Activated B cell treated with CpG ODN at 0.5 μM for 24 hours (primary cell): ENCODE measurements around the gene SART1. TPM values are rescaled to one million over a fixed set of nuclear protein-coding genes. Genes with fewer than 3 reads are reported as not detected.

Experiments
- ATAC-seq: fragments of 200-7000 bp; cut with Tn5 transposase; one replicate; pipeline ENCODE4 v1.10.0; 2021; ENCODE audit warnings: low read depth, mild to moderate bottlenecking, moderate library complexity
- CTCF ChIA-PET: fragments of 350-600 bp; sonication (Branson Sonifier 250); formaldehyde crosslinking; loops from one replicate; lab custom pipeline; 2021; ENCODE audit warnings: antibody characterized with exemption; lab: Charles Lee
- POLR2A ChIA-PET: fragments of 350-600 bp; sonication (Branson Sonifier 250); formaldehyde crosslinking; loops from one replicate; lab custom pipeline; 2021; ENCODE audit warnings: antibody characterized with exemption; lab: Charles Lee
- DNase-seq: peaks from one replicate; pipeline ENCODE4 v3.0.0; 2022
- H3K27ac Mint-ChIP-seq: one replicate; pipeline ENCODE4 v1.8.0; 2020; ENCODE audit warnings: mixed read lengths
- H3K27me3 Mint-ChIP-seq: one replicate; pipeline ENCODE4 v1.8.0; 2021; ENCODE audit warnings: mixed read lengths
- H3K36me3 Mint-ChIP-seq: one replicate; pipeline ENCODE4 v1.8.0; 2021; ENCODE audit warnings: low read depth, mixed read lengths
- H3K4me1 Mint-ChIP-seq: one replicate; pipeline ENCODE4 v1.8.0; 2021; ENCODE audit warnings: mixed read lengths
- H3K4me3 Mint-ChIP-seq: one replicate; pipeline ENCODE4 v1.8.0; 2020; ENCODE audit warnings: mild to moderate bottlenecking, mixed read lengths
- H3K9me3 Mint-ChIP-seq: one replicate; pipeline ENCODE4 v1.8.0; 2020; ENCODE audit warnings: mixed read lengths
- CTCF ChIP-seq: fragments of 200-600 bp; IDR thresholded peaks from one replicate; pipeline ENCODE4 v1.8.0; 2022; ENCODE audit warnings: antibody characterized with exemption, mild to moderate bottlenecking
- intact Hi-C: fragments of 100-400 bp; cut with micrococcal nuclease; formaldehyde crosslinking; loops from one replicate; pipeline ENCODE4 v1.15.1; 2024
- total RNA-seq: library from RNA; stranded (reverse); gene quantifications from 2 replicates; pipeline ENCODE4 v1.2.3, GENCODE V29; 2022

Gene SART1
- total RNA-seq, 1 donor from 2014 or later, result 86.6 TPM

GRCh38 chr11:66026017-66026529 lies 64.5 kb downstream of the SART1 start, which contains the start of gene CATSPER1:
Gene CATSPER1, minus strand, starts transcription at chr11:66026479. Its CDS starts 100 bp downstream, at chr11:66026379.
- Mint-ChIP-seq H3K4me1 (peaks cover 4% of the 10 kb centered on the region), H3K27me3 (peaks cover 8% of the 10 kb centered on the region), H3K27ac (no peak within 1 kb of the TSS), H3K4me3 (no peak within 1 kb of the TSS), H3K9me3 (no peaks in the 10 kb centered on the region), H3K36me3 (no peaks in the 10 kb centered on the region)
- DNase-seq (no peak), ATAC-seq (no peak)
- POLR2A ChIA-PET, result no interaction called here
- CTCF ChIA-PET, result no interaction called here
- no peak for TF ChIP-seq CTCF
- intact Hi-C loops, result no loop called here

Other genes starting within 250 kb of the SART1 start
- gene KAT5, start 249.5 kb upstream of the SART1 start, total RNA-seq, result 108 and 120 TPM in 2 replicates
- 85.3 and 91.4 TPM in 2 replicates for gene RNASEH2C, start 240.9 kb upstream of the SART1 start, total RNA-seq
- 17.4 and 20.9 TPM in 2 replicates for gene AP5B1, start 180.8 kb upstream of the SART1 start, total RNA-seq
- 0.09 and 0.29 TPM in 2 replicates for gene OVOL1, start 174.7 kb upstream of the SART1 start, total RNA-seq
- 0.37 and 1.0 TPM in 2 replicates for gene SNX32, start 127.8 kb upstream of the SART1 start, total RNA-seq
- 1,079 and 1,089 TPM in 2 replicates for gene CFL1, start 103.6 kb upstream of the SART1 start, total RNA-seq
- gene MUS81, start 101.3 kb upstream of the SART1 start, total RNA-seq, result 73.8 and 83.1 TPM in 2 replicates
- 3.8 and 6.3 TPM in 2 replicates for gene EFEMP2, start 88.9 kb upstream of the SART1 start, total RNA-seq
- gene CTSW, start 81.9 kb upstream of the SART1 start, total RNA-seq, result 0.59 and 0.93 TPM in 2 replicates
- 74.5 and 76.5 TPM in 2 replicates for gene FIBP, start 73.3 kb upstream of the SART1 start, total RNA-seq
- gene CCDC85B, start 71.1 kb upstream of the SART1 start, total RNA-seq, result 21.6 and 23.4 TPM in 2 replicates
- gene FOSL1, start 61.3 kb upstream of the SART1 start, total RNA-seq, result 1.0 and 1.4 TPM in 2 replicates
- 28.9 and 31.7 TPM in 2 replicates for gene C11orf68, start 42.7 kb upstream of the SART1 start, total RNA-seq
- 64.7 and 75.8 TPM in 2 replicates for gene DRAP1, start 42.3 kb upstream of the SART1 start, total RNA-seq
- gene TSGA10IP, start 16.3 kb upstream of the SART1 start, total RNA-seq, result not detected in 2 replicates
- 50.7 and 58.9 TPM in 2 replicates for gene EIF1AD, start 40.4 kb downstream of the SART1 start, total RNA-seq
- 220 and 228 TPM in 2 replicates for gene BANF1, start 40.8 kb downstream of the SART1 start, total RNA-seq
- gene CST6, start 50.3 kb downstream of the SART1 start, total RNA-seq, result not detected in 2 replicates
- not detected in 2 replicates for gene CATSPER1, start 64.7 kb downstream of the SART1 start, total RNA-seq
- gene GAL3ST3, start 87.4 kb downstream of the SART1 start, total RNA-seq, result not detected in 2 replicates
- 198 and 219 TPM in 2 replicates for gene SF3B2, start 90.6 kb downstream of the SART1 start, total RNA-seq
- 118 and 121 TPM in 2 replicates for gene PACS1, start 108.5 kb downstream of the SART1 start, total RNA-seq